Activated T-helper 17 cell treated with anti-CD3 and anti-CD28 coated beads, Interleukin-2, amount 50 U/mL, for 72 hours (primary cell): Measurements from ENCODE around the gene SH3PXD2A. TPM values are rescaled to one million over a fixed set of nuclear protein-coding genes. Genes with fewer than 3 reads are reported as not detected.

ENCODE experiments used
- ATAC-seq: fragments of 150-1000 bp; cut with Tn5 transposase; replicated peaks from 2 replicates; pipeline ENCODE4 v1.10.0; 2021; ENCODE audit warnings: mild to moderate bottlenecking, moderate library complexity
- H3K27ac Mint-ChIP-seq: one replicate; pipeline ENCODE4 v1.8.0; 2022; ENCODE audit warnings: mixed read lengths
- H3K27me3 Mint-ChIP-seq: one replicate; pipeline ENCODE4 v1.8.0; 2022; ENCODE audit warnings: mixed read lengths
- H3K36me3 Mint-ChIP-seq: one replicate; pipeline ENCODE4 v1.8.0; 2022; ENCODE audit warnings: low read depth, mild to moderate bottlenecking, mixed read lengths
- H3K4me1 Mint-ChIP-seq: one replicate; pipeline ENCODE4 v1.8.0; 2022; ENCODE audit warnings: mixed read lengths
- H3K4me3 Mint-ChIP-seq: one replicate; pipeline ENCODE4 v1.8.0; 2022; ENCODE audit warnings: mild to moderate bottlenecking, mixed read lengths
- H3K9me3 Mint-ChIP-seq: one replicate; pipeline ENCODE4 v1.8.0; 2022; ENCODE audit warnings: mixed read lengths
- total RNA-seq, 2 donors: library from RNA; stranded (reverse); gene quantifications; one replicate each; pipeline ENCODE4 v1.2.3, GENCODE V29; 2022

The SH3PXD2A gene
- total RNA-seq: 10 to 100 TPM in 1 of 2 donors, 1 to 10 TPM in 1; 8.0 to 19.3 TPM

GRCh38 chr10:103855424-103855823 lies at the start of gene SH3PXD2A:
TSS of gene SH3PXD2A (minus strand) at chr10:103855576. CDS start at chr10:103855266, 310 bp downstream.
- Mint-ChIP-seq H3K4me3 (peak within 1 kb of the TSS; percentile 82), H3K27me3 (peaks cover 32% of the 10 kb centered on the region), H3K36me3 (no peaks in the 10 kb centered on the region), H3K4me1 (peaks cover 8% of the 10 kb centered on the region), H3K9me3 (no peaks in the 10 kb centered on the region), H3K27ac (no peak within 1 kb of the TSS)
- peak; percentile 50 for ATAC-seq

GRCh38 chr10:103901299-103901698 lies 45.9 kb upstream of the SH3PXD2A start:
- Mint-ChIP-seq H3K4me1 (peaks cover 20% of the 10 kb centered on the region), H3K27ac (peak overlapping the region; percentile 84), H3K9me3 (no peaks in the 10 kb centered on the region), H3K27me3 (no peaks in the 10 kb centered on the region), H3K4me3 (peak overlapping the region; percentile 60), H3K36me3 (peaks cover 80% of the 10 kb centered on the region)
- ATAC-seq: peak; percentile 87

GRCh38 chr10:103899312-103899711 lies 43.9 kb upstream of the SH3PXD2A start:
- Mint-ChIP-seq H3K36me3 (peaks cover 88% of the 10 kb centered on the region), H3K27me3 (no peaks in the 10 kb centered on the region), H3K4me3 (no peak overlapping the region), H3K4me1 (peaks cover 29% of the 10 kb centered on the region), H3K9me3 (no peaks in the 10 kb centered on the region), H3K27ac (no peak overlapping the region)
- no peak for ATAC-seq

GRCh38 chr10:103897241-103897774 lies 41.9 kb upstream of the SH3PXD2A start:
- Mint-ChIP-seq H3K27ac (no peak overlapping the region), H3K4me3 (peak overlapping the region; percentile 35), H3K27me3 (no peaks in the 10 kb centered on the region), H3K36me3 (peaks cover 90% of the 10 kb centered on the region), H3K9me3 (no peaks in the 10 kb centered on the region), H3K4me1 (peaks cover 30% of the 10 kb centered on the region)
- no peak for ATAC-seq

- Mint-ChIP-seq H3K4me1 (peaks cover 30% of the 10 kb centered on the region), H3K9me3 (no peaks in the 10 kb centered on the region), H3K27ac (peak overlapping the region; percentile 87), H3K4me3 (peak overlapping the region; percentile 50), H3K27me3 (no peaks in the 10 kb centered on the region), H3K36me3 (peaks cover 95% of the 10 kb centered on the region)
- no peak for ATAC-seq
These were observed 40.8 kb upstream of the SH3PXD2A start for GRCh38 chr10:103896225-103896624.

GRCh38 chr10:103895411-103896186 lies 40.2 kb upstream of the SH3PXD2A start:
- Mint-ChIP-seq H3K4me1 (peaks cover 27% of the 10 kb centered on the region), H3K27ac (peak overlapping the region; percentile 87), H3K36me3 (peaks cover 96% of the 10 kb centered on the region), H3K9me3 (no peaks in the 10 kb centered on the region), H3K27me3 (no peaks in the 10 kb centered on the region), H3K4me3 (peak overlapping the region; percentile 50)
- peak; percentile 90 for ATAC-seq

GRCh38 chr10:103894441-103894864 lies 39.1 kb upstream of the SH3PXD2A start:
- H3K4me1 Mint-ChIP-seq: peaks cover 31% of the 10 kb centered on the region
- peak overlapping the region; percentile 87 for H3K27ac Mint-ChIP-seq
- H3K4me3 Mint-ChIP-seq: peak overlapping the region; percentile 50
- H3K27me3 Mint-ChIP-seq: no peaks in the 10 kb centered on the region
- ATAC-seq: peak; percentile 22
- H3K9me3 Mint-ChIP-seq: no peaks in the 10 kb centered on the region
- H3K36me3 Mint-ChIP-seq: peaks cover 96% of the 10 kb centered on the region

- Mint-ChIP-seq H3K27me3 (no peaks in the 10 kb centered on the region), H3K9me3 (no peaks in the 10 kb centered on the region), H3K4me3 (peak overlapping the region; percentile 50), H3K27ac (peak overlapping the region; percentile 87), H3K4me1 (peaks cover 36% of the 10 kb centered on the region), H3K36me3 (peaks cover 97% of the 10 kb centered on the region)
- no peak for ATAC-seq
These were observed 38.4 kb upstream of the SH3PXD2A start for GRCh38 chr10:103893817-103894216.

- Mint-ChIP-seq H3K4me1 (peaks cover 43% of the 10 kb centered on the region), H3K36me3 (peaks cover 95% of the 10 kb centered on the region)
- no peak for ATAC-seq
These were observed 36.8 kb upstream of the SH3PXD2A start for GRCh38 chr10:103892181-103892580.

GRCh38 chr10:103890688-103891087 lies 35.3 kb upstream of the SH3PXD2A start:
- no peaks in the 10 kb centered on the region for H3K9me3 Mint-ChIP-seq
- no peaks in the 10 kb centered on the region for H3K27me3 Mint-ChIP-seq
- no peak for ATAC-seq
- peaks cover 95% of the 10 kb centered on the region for H3K36me3 Mint-ChIP-seq
- peak overlapping the region; percentile 93 for H3K27ac Mint-ChIP-seq
- peak overlapping the region; percentile 45 for H3K4me3 Mint-ChIP-seq
- peaks cover 36% of the 10 kb centered on the region for H3K4me1 Mint-ChIP-seq

More at GRCh38 chr10:103892181-103892580, 36.8 kb upstream of the SH3PXD2A start:
- Mint-ChIP-seq H3K9me3 (no peaks in the 10 kb centered on the region), H3K27me3 (no peaks in the 10 kb centered on the region), H3K4me3 (no peak overlapping the region), H3K27ac (no peak overlapping the region)

GRCh38 chr10:103890194-103890658 lies 34.9 kb upstream of the SH3PXD2A start:
- Mint-ChIP-seq H3K27ac (peak overlapping the region; percentile 93), H3K4me3 (peak overlapping the region; percentile 45), H3K4me1 (peaks cover 31% of the 10 kb centered on the region), H3K27me3 (no peaks in the 10 kb centered on the region), H3K9me3 (no peaks in the 10 kb centered on the region), H3K36me3 (peaks cover 95% of the 10 kb centered on the region)
- peak; percentile 75 for ATAC-seq

- H3K9me3 Mint-ChIP-seq: no peaks in the 10 kb centered on the region
- H3K4me3 Mint-ChIP-seq: peak overlapping the region; percentile 59
- H3K36me3 Mint-ChIP-seq: peaks cover 95% of the 10 kb centered on the region
- H3K27me3 Mint-ChIP-seq: no peaks in the 10 kb centered on the region
- no peak for ATAC-seq
- peak overlapping the region; percentile 92 for H3K27ac Mint-ChIP-seq
- peaks cover 25% of the 10 kb centered on the region for H3K4me1 Mint-ChIP-seq
These were observed 33.8 kb upstream of the SH3PXD2A start for GRCh38 chr10:103889121-103889720.

GRCh38 chr10:103888113-103888841 lies 32.9 kb upstream of the SH3PXD2A start:
- Mint-ChIP-seq H3K27ac (peak overlapping the region; percentile 92), H3K27me3 (no peaks in the 10 kb centered on the region), H3K36me3 (peaks cover 94% of the 10 kb centered on the region), H3K9me3 (no peaks in the 10 kb centered on the region), H3K4me3 (peak overlapping the region; percentile 59), H3K4me1 (peaks cover 19% of the 10 kb centered on the region)
- ATAC-seq: peak; percentile 78

- peaks cover 94% of the 10 kb centered on the region for H3K36me3 Mint-ChIP-seq
- no peaks in the 10 kb centered on the region for H3K27me3 Mint-ChIP-seq
- ATAC-seq: no peak
- H3K4me3 Mint-ChIP-seq: no peak overlapping the region
- H3K4me1 Mint-ChIP-seq: peaks cover 19% of the 10 kb centered on the region
- no peaks in the 10 kb centered on the region for H3K9me3 Mint-ChIP-seq
- no peak overlapping the region for H3K27ac Mint-ChIP-seq
These were observed 30.2 kb upstream of the SH3PXD2A start for GRCh38 chr10:103885617-103886016.
